ENCODE results near the gene AHNAK.

- TF ChIP-seq CTCF (conservative IDR thresholded peaks at IDR 0.05 in 1 of 2, IDR thresholded peaks at IDR 0.05 in 1 of 2; ENCODE audit: low read depth in 1 of 2, low read length in 2 of 2) (no peak), EZH2 (IDR thresholded peaks at IDR 0.05; ENCODE audit: low read length, missing control alignments) (no peak)
These were observed 144.8 kb downstream of the AHNAK start for GRCh38 chr11:62401811-62402210.

Data from fibroblast of lung (primary cell).